ENCODE measurements around the gene FH. TPM values are rescaled to one million over a fixed set of nuclear protein-coding genes. Genes with fewer than 3 reads are reported as not detected.

The FH gene
- total RNA-seq, 1 donor from 2014 or later, result 120 TPM

DNA sequence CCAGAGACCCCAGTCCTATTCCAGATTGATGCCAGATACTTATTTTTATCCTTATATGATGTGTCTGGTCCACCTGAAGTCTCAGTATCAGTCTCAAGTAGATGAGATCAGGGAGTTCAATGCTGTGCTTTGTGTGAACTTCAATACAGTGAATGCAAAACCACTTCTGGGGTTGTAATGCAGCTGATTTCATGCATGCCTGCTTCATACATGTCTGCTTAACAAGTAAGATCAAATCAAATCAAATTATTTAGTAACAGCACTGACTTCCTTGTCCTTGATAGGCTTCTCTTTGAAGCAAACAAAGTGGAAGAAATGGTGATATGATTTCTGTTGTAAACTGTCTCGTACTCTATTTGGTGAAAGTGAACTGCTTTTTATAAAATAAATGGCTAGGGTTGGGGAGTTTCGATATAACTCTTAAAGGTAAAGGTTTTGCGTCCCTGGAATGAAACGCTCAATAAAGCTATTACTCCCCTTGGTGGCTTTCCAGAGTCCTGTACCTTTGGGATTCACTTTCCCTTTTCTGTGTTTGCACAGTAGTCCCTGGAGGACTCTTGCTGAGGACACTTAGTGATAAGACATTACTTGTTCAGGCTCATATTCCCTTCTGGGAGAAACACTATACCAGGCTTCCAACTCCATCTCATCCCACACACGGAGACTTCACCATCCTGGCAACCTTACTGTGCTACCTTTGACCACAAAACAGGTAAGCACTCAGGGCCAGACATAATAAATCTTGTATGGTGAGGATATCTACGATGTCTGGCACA lies 59.3 kb downstream of the FH start:
- DNase-seq (ENCODE audit: low spot score), result no peak
- ATAC-seq, result no peak

DNA sequence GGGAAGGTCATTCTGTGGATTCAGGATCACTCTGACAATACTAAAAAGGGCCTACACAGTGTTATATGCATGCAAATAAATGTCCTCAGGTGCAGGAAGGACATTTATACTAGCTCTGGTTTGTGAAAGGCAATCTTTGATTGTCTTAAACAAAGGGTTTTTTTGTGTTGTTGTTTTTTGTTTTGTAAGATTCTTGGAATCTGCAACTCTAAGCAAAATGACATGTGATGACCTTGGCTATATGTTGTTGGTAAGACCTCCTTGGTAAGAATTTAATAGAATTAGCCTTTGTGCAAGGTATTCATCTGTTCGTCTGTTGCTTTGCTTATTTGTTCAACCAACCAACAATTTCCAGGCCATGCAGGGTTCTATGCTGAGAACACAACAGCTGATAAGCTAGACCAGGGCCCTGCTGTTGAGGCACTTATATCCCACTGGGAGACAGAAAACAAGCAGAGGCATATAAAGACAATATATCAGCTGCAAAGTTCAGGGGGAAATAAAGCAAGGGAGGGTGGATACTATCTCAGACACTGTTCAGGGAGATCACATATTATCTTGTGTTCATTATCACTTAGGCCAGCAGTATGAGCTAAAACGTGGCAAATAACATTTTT lies 60.3 kb downstream of the FH start:
- no peak for ATAC-seq
- no peak for DNase-seq (ENCODE audit: low spot score)

DNA sequence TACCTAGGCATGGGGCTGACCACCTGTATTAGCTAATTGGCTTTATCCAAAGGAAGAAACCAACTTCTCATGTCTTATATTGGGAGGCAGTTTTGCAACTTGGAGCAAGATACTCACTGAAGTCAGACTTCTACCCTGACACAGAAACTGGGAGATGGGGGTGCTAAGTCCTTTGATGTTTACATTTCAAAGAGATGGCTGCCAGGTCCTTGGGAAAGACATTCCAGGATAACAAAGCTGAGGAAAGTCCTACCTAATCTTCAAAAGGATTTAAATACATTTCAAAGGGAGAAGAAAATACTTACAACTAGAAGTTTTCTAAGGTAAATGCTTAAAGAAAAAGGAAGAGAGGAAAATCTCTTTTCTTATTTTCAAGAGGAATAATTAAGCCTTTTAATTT lies 62.1 kb downstream of the FH start:
- ATAC-seq, result no peak
- no peak for DNase-seq (ENCODE audit: low spot score)

DNA sequence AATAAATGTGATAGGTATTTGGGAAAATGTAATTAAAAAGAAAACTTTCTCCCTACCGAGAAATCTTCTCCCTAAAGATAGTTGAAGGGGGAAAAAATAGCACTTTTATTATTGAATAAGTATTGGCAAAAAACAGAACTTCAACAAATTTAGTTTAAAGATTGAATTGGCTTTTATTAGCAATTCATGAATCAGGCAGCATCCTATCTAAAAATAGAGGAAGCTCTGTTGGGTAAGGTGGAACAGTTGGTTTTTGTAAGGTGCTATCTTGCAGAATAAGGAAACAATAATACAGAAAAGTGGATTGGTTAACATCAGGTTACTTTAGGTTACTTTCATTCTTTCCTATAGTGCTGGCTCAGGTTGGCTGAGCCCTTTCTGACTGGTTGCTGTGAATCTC lies 62.8 kb downstream of the FH start:
- DNase-seq (ENCODE audit: low spot score) (no peak), ATAC-seq (no peak)

- DNase-seq (ENCODE audit: low spot score), result no peak
- no peak for ATAC-seq
Measured at GRCh38 chr1:241453732-241454131, 65.8 kb downstream of the FH start.

DNA sequence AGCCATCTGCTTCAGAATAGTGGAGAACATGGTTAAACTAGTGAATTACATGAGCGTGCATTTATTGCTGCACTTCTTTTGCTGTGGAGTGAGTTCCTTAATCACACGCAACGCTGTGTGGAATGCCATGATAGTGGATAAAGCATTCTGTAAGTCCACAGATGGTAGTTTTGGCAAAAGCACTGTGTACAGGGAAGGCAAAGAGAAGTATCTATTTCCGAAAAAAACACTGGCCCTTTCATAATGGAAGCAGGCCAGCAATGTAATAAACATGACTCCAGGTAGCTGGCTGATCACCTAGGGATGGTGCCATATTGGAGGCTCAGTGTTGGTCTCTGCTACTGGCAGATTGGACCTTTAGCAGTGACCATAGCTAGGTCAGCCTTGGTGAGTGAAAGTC lies 67.6 kb downstream of the FH start:
- no peak for ATAC-seq

More for the DNA sequence above, 67.6 kb downstream of the FH start:
- DNase-seq (ENCODE audit: low spot score), result no peak

Other genes starting within 250 kb of the FH start
- gene RGS7, start 162.6 kb downstream of the FH start, total RNA-seq, result 0.18 TPM
- 37.5 TPM for gene KMO, start 12.6 kb upstream of the FH start, total RNA-seq
- gene CHML, start 120.6 kb upstream of the FH start, total RNA-seq, result 2.1 TPM
- 15.3 TPM for gene OPN3, start 120.6 kb upstream of the FH start, total RNA-seq
- 0.40 TPM for gene WDR64, start 132.5 kb upstream of the FH start, total RNA-seq